Parathyroid adenoma (tissue), 2 donors: ENCODE results near the gene SLC17A4.

Experiments used
- H2AFZ ChIP-seq: fragments of 300-600 bp; sonication (generic); one replicate; pipeline ENCODE4 v1.7.0; 2017; ENCODE audit warnings: antibody characterized with exemption, mild to moderate bottlenecking
- H3K27ac ChIP-seq: fragments of 300-600 bp; sonication (generic); one replicate; pipeline ENCODE4 v1.7.0; 2017
- H3K27me3 ChIP-seq: fragments of 300-600 bp; sonication (generic); one replicate; pipeline ENCODE4 v1.7.0; 2017; ENCODE audit warnings: low read length; ENCODE audit not compliant: control insufficient read depth, insufficient read depth
- H3K36me3 ChIP-seq: fragments of 300-600 bp; sonication (generic); one replicate; pipeline ENCODE4 v1.7.0; 2017; ENCODE audit warnings: low read length; ENCODE audit not compliant: control insufficient read depth, insufficient read depth
- H3K4me1 ChIP-seq: fragments of 300-600 bp; sonication (generic); one replicate; pipeline ENCODE4 v1.7.0; 2017; ENCODE audit warnings: control low read depth
- H3K4me2 ChIP-seq: fragments of 300-600 bp; sonication (generic); one replicate; pipeline ENCODE4 v1.7.0; 2017; ENCODE audit warnings: low read length
- H3K4me3 ChIP-seq: fragments of 300-600 bp; sonication (generic); one replicate; pipeline ENCODE4 v1.7.0; 2017; ENCODE audit warnings: low read depth, low read length
- H3K79me2 ChIP-seq: fragments of 300-600 bp; sonication (generic); one replicate; pipeline ENCODE4 v1.7.0; 2017; ENCODE audit warnings: control low read depth
- H3K9ac ChIP-seq: fragments of 300-600 bp; sonication (generic); one replicate; pipeline ENCODE4 v1.7.0; 2017; ENCODE audit warnings: mild to moderate bottlenecking
- H3K9me3 ChIP-seq: fragments of 300-600 bp; sonication (generic); one replicate; pipeline ENCODE4 v1.7.0; 2017; ENCODE audit warnings: low read length; ENCODE audit not compliant: control insufficient read depth
- TF ChIP-seq, protein P1 (sequence below): fragments of 300-600 bp; sonication (generic); IDR thresholded peaks from one replicate; pipeline ENCODE4 v1.7.0; 2017; ENCODE audit warnings: antibody characterized with exemption, mild to moderate bottlenecking
- donor health status: primary hyperparathyroidism.

The SLC17A4 gene

DNA sequence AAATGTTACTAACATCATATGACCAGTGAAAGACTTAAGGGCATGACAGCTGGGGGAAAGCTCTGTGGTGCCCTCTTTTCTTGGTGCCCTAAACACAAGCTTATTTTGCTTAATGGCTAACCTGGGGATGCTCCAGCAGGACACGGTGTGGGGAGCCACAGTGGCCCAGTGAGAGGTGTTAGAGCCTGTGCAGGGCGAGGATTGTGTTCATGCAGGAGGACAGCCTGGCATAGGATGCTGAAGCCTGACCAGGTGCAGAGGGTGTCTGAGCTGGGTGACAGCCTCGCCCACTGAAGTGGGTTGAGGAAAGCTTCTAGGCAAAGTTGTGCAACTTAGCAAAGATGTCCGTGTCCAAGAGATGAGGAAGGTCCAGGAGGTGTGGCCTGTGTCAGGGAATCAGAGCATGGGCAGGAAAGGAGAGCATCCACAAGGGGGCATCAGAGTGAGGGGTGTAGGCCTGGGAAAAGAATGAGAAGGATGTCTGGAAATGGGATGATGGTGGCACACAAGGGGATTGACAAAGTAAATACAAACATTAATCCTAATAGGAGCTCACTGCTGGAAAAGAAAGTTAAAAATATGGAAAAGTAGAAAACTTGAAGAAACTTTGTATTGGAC is 33.9 kb downstream of the SLC17A4 start:
- Histone ChIP-seq H3K36me3 (no peaks in the 10 kb centered on the region), H3K4me1 (no peaks in the 10 kb centered on the region), H3K4me3 (no peak overlapping the region), H3K4me2 (no peak overlapping the region), H3K79me2 (no peaks in the 10 kb centered on the region), H3K9me3 (no peaks in the 10 kb centered on the region), H3K27ac (no peak overlapping the region), H3K27me3 (no peaks in the 10 kb centered on the region), H3K9ac (no peak overlapping the region), H2AFZ (no peak overlapping the region)
- TF ChIP-seq, protein P1, sequence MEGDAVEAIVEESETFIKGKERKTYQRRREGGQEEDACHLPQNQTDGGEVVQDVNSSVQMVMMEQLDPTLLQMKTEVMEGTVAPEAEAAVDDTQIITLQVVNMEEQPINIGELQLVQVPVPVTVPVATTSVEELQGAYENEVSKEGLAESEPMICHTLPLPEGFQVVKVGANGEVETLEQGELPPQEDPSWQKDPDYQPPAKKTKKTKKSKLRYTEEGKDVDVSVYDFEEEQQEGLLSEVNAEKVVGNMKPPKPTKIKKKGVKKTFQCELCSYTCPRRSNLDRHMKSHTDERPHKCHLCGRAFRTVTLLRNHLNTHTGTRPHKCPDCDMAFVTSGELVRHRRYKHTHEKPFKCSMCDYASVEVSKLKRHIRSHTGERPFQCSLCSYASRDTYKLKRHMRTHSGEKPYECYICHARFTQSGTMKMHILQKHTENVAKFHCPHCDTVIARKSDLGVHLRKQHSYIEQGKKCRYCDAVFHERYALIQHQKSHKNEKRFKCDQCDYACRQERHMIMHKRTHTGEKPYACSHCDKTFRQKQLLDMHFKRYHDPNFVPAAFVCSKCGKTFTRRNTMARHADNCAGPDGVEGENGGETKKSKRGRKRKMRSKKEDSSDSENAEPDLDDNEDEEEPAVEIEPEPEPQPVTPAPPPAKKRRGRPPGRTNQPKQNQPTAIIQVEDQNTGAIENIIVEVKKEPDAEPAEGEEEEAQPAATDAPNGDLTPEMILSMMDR: peak; percentile 46

DNA sequence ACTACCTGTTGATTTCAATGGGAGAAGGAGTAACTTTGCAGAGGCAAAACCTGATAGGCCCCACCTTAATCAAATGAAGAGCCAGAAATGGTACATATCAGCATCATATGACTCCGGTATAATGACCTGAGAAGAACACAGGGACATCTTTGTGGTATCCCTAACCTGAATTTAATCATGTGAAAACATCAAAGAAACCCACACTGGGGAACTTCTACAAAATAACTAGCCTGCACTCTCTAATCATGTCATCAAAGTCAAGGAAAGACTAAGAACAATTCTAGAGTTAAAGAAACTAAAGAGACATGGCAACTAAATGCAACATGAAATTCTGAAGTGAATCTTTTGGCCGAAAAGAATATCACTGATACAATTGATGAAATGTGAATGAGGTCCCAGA is 34.9 kb downstream of the SLC17A4 start:
- H3K79me2 ChIP-seq: no peaks in the 10 kb centered on the region
- H3K4me3 ChIP-seq: no peak overlapping the region
- no peaks in the 10 kb centered on the region for H3K9me3 ChIP-seq
- no peak overlapping the region for H3K4me2 ChIP-seq
- H3K4me1 ChIP-seq: no peaks in the 10 kb centered on the region
- H3K36me3 ChIP-seq: no peaks in the 10 kb centered on the region
- no peak overlapping the region for H3K27ac ChIP-seq
- no peak overlapping the region for H3K9ac ChIP-seq
- H2AFZ ChIP-seq: no peak overlapping the region
- TF ChIP-seq, protein P1: no peak
- H3K27me3 ChIP-seq: no peaks in the 10 kb centered on the region

DNA sequence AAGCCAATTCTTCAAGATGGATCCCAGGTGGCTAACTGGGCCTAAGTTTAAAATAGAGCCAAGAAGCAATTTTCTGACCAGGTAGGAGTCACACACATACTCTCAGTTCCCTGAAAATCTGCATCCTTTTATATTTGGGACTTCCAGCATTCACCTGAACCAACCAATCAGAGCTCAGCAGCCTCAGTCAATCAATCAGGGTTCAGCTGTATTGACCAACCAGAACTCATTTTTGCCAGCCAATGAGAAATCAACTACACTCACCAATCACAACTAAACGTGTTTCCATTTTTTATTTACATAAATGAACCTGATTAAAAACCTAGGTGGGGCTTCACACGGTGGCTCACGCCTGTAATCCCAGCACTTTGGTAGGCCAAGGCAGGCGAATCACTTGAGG is 37.5 kb downstream of the SLC17A4 start:
- no peak overlapping the region for H3K27ac ChIP-seq
- H3K9me3 ChIP-seq: no peaks in the 10 kb centered on the region
- H2AFZ ChIP-seq: no peak overlapping the region
- no peaks in the 10 kb centered on the region for H3K79me2 ChIP-seq
- no peaks in the 10 kb centered on the region for H3K4me1 ChIP-seq
- no peaks in the 10 kb centered on the region for H3K36me3 ChIP-seq
- H3K9ac ChIP-seq: no peak overlapping the region
- H3K4me2 ChIP-seq: no peak overlapping the region
- H3K27me3 ChIP-seq: no peaks in the 10 kb centered on the region
- TF ChIP-seq, protein P1: no peak
- H3K4me3 ChIP-seq: no peak overlapping the region

DNA sequence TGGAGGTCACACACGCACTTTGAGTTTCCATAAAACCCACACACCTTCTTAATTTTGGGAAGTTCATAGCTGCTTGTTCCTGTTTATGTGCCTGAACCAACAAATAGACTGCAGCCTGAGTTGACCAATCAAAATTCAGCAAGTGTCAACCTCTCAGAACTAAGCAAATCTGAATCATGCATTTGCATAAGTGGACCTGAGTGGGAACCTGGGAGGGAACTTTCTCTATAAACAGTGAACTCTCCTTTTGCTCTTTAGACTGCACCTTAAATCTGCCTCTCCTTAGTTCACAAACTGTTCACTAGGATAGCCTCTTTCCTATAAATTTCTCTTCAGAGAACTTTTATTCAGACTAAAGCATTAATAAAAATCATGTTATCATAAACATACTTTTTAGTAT is 39.4 kb downstream of the SLC17A4 start:
- Histone ChIP-seq H3K27ac (no peak overlapping the region), H3K36me3 (no peaks in the 10 kb centered on the region), H2AFZ (no peak overlapping the region), H3K79me2 (no peaks in the 10 kb centered on the region), H3K4me1 (no peaks in the 10 kb centered on the region), H3K27me3 (no peaks in the 10 kb centered on the region), H3K4me3 (no peak overlapping the region), H3K9me3 (no peaks in the 10 kb centered on the region), H3K4me2 (no peak overlapping the region), H3K9ac (no peak overlapping the region)
- TF ChIP-seq, protein P1: no peak

DNA sequence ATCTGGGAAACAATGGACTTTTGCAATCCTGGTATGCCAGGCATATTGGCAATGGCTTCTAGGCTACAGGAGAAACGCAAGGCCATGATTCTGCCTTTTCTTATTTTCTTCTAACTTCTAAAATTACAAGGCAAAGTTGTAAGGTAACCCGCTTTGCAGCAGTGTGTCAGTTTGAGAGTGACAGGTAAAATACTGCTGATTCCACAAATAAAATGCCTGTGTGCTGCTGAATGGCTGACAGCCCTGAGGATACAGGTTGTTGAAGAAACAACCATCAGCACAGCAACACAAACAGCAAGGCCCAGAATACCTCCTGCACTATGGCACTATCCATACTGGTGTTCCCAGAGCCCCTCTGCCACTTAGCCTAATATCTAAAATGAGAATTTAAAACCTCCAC is 40.2 kb downstream of the SLC17A4 start:
- Histone ChIP-seq H3K27me3 (no peaks in the 10 kb centered on the region), H3K4me2 (no peak overlapping the region), H3K36me3 (no peaks in the 10 kb centered on the region), H3K9ac (no peak overlapping the region), H3K79me2 (no peaks in the 10 kb centered on the region), H2AFZ (no peak overlapping the region), H3K27ac (no peak overlapping the region), H3K4me1 (no peaks in the 10 kb centered on the region), H3K4me3 (no peak overlapping the region), H3K9me3 (no peaks in the 10 kb centered on the region)
- TF ChIP-seq, protein P1: no peak
